ENCODE data around the gene SV2B.

GRCh38 chr15:91231703-91232102 lies 131.6 kb downstream of the SV2B start:
- no peak for TF ChIP-seq CTCF (conservative IDR thresholded peaks at IDR 0.05; ENCODE audit: low read depth in 2 of 2)
- no peak for TF ChIP-seq ZNF331 (CRISPR knock-in tag; IDR thresholded peaks at IDR 0.05; ENCODE audit: low read depth)
- TF ChIP-seq POLR2AphosphoS5 (IDR thresholded peaks at IDR 0.05; ENCODE audit: low read depth), result no peak
- TF ChIP-seq EZH2phosphoT487 (IDR thresholded peaks at IDR 0.05; ENCODE audit: unreplicated experiment), result no peak
- no peak for TF ChIP-seq EZH2 (IDR thresholded peaks at IDR 0.05; ENCODE audit: low read depth, unreplicated experiment)
- no peak for TF ChIP-seq STAT1 (IDR thresholded peaks at IDR 0.05; ENCODE audit: unreplicated experiment)
- TF ChIP-seq CREB1 (CRISPR knock-in tag; IDR thresholded peaks at IDR 0.05; ENCODE audit: low read depth), result no peak
- TF ChIP-seq NANOG (IDR thresholded peaks at IDR 0.05; ENCODE audit: borderline replicate concordance), result no peak
- TF ChIP-seq REST (IDR thresholded peaks at IDR 0.05; ENCODE audit: unreplicated experiment), result no peak
- no peak for TF ChIP-seq ZNF462 (CRISPR knock-in tag; IDR thresholded peaks at IDR 0.05)
- no peak for TF ChIP-seq ZNF114 (CRISPR knock-in tag; IDR thresholded peaks at IDR 0.05)
- no peak for TF ChIP-seq JUNB (IDR thresholded peaks at IDR 0.05; ENCODE audit: unreplicated experiment)
